HG03039 (cell line): ENCODE data around the gene XYLT1.

Experiments used
- ATAC-seq: cut with Tn5 transposase; IDR thresholded peaks from one replicate; pipeline ENCODE4 v1.9.1; 2021; ENCODE audit warnings: mild to moderate bottlenecking, moderate library complexity; ENCODE audit not compliant: unreplicated experiment

Gene XYLT1

DNA sequence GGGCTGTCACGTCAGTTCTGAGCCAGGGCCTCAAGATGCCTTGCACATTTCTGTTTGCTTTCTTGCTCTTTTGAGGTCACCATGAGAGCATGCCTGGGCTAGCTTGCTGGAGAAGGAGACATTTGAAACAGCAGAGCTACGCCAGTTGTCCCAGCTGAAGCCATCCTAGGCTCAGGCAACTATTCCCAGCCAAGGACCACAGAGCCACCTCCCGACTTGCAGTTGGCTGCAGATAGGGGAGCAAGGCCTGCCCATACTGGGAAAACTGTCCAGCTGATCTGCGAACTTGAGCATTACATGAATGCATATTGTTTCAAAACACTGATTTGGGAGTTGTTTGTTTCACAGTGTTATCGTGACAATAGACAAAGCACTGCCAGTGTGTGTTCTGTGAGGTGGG lies 340.8 kb downstream of the XYLT1 start:
- ATAC-seq: no peak

- no peak for ATAC-seq
These were observed 342.0 kb downstream of the XYLT1 start for GRCh38 chr16:17128791-17129190.

DNA sequence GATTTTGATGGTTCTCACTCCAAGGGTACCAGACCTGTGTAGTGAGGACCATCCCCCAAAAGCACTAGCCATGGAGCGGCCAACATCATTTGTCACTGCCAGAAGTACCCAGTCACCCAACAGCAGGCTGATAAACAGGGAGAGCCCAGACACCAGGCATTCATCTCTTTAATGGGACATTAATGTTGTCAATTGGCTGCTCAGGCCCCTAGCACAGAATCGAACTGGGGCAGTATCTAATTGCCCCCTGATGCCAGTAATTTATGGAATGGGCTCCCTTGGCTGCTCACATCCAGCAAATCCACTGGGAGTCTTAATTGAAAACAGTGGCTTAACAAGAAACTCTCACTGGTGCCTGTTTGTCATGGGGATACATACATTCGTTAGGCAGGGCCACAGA lies 344.6 kb downstream of the XYLT1 start:
- no peak for ATAC-seq

- no peak for ATAC-seq
These were observed 345.1 kb downstream of the XYLT1 start for GRCh38 chr16:17125671-17126070.

DNA sequence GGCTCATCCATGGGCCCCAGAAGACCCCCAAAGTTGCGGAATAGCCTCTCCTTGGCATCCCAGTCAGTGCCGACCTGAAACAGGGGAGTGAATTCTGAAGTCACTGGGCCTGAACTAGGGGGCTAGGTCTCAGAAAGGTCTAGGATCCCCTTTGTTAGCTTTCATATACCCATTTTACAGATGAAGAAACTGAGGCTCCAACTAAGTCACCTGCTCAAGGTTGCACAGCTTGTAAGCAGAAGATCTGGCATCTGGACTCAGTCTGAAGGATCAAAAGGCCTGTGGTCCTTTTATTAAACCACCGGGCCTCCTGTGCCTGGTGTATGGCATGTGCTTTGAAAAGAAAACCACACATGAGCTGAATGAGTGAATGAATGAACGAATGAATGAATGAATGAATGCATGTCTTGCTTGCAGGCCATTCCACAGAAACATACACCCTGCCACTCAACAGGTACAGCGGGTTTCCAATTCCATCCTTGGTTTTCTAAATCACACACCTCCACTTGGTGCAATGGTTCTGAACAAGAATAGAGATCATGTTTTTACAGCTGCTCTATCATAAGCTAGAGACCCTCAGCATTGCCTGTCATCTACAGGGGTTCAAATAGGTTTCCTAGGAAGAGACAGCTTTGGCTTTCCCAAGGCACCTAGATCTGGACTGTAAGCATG lies 352.7 kb downstream of the XYLT1 start:
- ATAC-seq: no peak

DNA sequence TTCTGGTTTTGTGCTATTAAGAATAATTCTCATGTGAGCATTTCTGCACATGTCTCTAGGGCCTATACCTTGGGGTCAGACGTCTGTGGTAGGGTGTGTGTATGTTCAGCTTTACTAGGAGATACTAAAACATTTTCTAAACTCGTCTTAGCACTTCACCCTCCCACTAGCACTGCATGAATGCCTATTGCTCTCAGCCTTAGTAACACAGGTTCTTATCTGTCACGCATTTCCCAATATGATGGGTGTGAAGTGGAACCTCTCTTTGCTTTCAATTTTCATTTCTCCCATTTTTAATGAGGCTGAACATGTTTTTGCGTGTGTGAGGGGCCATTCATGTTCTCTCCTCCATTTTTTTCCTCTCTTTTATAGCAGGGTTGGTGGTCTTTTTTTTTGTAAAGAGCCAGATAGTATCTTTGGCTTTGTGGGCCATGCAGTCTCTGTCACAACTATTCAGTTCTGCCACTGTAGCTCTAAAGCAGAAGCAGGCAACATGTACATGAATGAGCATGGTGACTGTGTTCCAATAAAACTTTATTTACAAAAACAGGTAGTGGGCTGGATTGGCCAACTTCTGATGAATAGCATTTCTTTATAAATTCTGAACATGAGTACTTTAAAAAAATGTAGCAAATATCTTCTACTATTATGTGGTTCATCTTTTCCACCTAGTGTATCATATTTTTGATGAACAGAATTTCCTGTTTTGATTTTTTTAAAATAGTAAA lies 354.0 kb downstream of the XYLT1 start:
- ATAC-seq: no peak

DNA sequence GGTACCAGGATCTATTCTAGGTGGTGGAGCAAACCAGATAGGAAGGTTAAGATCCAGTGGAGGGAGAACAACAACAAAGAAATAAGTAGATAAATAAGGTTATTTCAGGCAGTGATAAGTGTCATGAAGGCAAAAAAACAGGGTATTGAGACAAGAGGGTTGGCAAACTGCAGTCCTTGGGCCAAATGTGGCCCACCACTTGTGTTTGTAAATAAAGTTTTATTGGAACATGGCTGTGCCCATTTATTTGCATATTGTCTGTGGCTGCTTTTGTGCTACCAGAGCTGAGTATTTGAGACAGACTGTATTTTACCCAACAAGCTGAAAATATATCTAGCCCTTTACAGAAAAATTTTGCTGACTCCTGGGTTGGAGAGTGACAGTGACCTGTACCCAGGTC lies 361.3 kb downstream of the XYLT1 start:
- no peak for ATAC-seq

- no peak for ATAC-seq
These were observed 362.2 kb downstream of the XYLT1 start for GRCh38 chr16:17108596-17108995.

GRCh38 chr16:17107450-17107849 lies 363.3 kb downstream of the XYLT1 start:
- ATAC-seq: no peak

- ATAC-seq: no peak
These were observed 364.4 kb downstream of the XYLT1 start for GRCh38 chr16:17106243-17106791.

- no peak for ATAC-seq
These were observed 365.4 kb downstream of the XYLT1 start for GRCh38 chr16:17105239-17105797.

DNA sequence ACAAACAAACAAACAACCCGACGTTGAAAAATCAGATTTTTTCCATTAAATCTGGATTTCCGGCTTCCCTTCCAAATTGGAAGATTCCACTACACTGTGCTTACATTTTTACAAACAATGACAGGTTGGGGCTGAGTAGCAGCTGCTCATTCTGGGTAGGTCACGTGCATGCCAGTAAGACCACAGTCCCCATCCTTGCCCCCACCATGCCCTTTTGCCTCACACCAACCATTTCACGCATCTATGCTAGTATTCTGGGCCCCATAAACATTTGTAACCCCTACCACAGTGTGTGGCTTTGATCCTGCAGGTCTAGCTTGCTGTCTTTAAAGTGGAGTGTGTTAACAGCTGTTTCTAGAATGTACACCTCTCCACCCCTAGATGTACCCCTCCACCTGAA lies 366.1 kb downstream of the XYLT1 start:
- ATAC-seq: no peak

- no peak for ATAC-seq
These were observed 367.5 kb downstream of the XYLT1 start for GRCh38 chr16:17103216-17103615.

- ATAC-seq: no peak
These were observed 369.1 kb downstream of the XYLT1 start for GRCh38 chr16:17101646-17102045.

DNA sequence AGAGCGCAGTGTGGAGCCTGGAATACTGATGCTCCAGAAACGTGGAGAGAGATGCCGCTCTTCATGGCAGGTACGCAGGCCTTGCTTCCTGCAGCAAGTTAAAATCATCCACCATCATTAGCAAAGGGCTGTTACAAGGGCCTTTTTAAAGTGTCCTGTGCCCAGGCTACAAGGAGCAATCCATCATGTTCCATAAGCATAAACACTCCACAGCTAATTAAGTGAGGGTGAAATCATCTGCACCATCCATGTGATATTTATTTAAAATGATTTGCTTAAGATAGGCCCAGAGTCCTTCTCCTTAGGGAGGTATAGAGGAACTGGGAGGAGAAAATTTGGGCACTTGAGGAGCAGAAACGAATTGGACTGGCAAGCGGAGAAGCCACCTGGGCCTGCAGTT lies 372.1 kb downstream of the XYLT1 start:
- no peak for ATAC-seq

DNA sequence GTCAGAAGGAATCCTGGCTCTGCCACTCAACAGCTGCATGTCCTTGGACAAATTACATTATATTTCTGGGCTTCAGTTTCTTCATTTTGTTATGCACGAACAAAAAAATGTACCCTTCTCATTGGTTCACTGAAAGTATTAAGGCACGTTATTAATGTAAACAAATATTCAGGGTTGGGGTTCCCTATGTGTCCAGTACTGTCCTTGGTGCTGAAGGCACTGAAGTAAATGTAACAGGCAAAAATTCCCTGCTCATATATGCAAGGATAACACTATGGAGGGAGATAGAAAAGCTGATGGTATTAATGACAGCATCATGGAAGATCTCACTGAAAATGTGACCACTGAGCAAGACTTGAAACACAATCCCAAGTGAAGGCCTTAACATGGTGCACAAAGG lies 386.6 kb downstream of the XYLT1 start:
- no peak for ATAC-seq

- no peak for ATAC-seq
These were observed 387.1 kb downstream of the XYLT1 start for GRCh38 chr16:17083628-17084027.

- no peak for ATAC-seq
These were observed 388.5 kb downstream of the XYLT1 start for GRCh38 chr16:17082095-17082882.

DNA sequence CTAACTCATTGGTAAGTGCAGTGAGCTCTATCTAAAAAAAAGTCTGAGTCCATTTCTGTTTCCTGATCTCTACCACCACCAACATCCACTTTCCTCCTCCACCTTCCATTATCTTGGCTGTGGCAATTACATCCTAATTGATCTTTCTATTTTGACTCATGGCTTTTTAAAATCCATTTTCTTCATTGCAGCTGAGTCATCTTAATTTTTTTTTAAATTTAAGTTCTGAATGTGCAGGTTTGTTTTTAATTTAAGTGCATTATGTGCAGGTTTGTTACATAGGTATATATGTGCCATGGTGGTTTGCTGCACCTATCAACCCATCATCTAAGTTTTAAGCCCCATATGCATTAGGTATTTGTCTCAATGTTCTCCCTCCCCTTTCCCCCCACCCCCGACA lies 390.7 kb downstream of the XYLT1 start:
- ATAC-seq: no peak

DNA sequence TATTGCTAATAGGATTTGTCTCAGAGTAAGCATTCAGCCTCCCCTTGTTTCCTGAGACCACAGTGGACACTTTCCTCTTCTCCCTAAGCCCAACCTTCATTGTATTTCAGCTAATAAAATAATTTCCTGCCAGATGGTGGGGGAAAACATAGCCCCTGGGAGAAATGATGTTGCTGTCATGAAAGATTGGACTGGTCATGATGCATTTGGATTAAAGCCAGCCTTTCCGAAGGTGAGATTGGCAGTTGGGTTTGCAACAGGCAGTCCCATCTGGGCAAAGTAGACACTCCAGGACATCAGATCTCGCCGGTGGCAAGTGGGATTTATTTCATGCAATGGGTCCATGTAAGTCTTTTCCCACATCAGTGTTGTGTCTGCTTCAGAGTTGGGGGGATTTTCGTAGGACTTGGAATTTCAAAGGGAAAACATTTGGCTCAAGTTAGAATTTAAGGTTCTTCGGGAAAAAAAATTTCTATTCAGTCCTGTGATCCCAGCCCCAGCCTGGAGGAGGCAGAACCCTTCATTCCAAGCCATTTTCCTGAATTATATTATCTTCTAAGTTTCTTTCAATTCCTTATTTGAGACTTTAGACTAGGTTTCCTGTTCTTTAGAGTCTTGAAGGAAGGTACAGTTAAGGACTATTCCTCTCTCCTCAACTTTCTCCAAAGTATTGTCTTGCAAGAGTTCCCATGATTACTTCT lies 391.7 kb downstream of the XYLT1 start:
- no peak for ATAC-seq
